Measurements from ENCODE around the gene CAND1.
A peak's percentile ranks its signal among the peaks of the same experiment; 100 is the strongest.

Gene CAND1

GRCh38 chr12:67348683-67349082 lies 79.5 kb downstream of the CAND1 start:
- no peak for DNase-seq

GRCh38 chr12:67352682-67353081 lies 83.5 kb downstream of the CAND1 start:
- DNase-seq = no peak

GRCh38 chr12:67354322-67354721 lies 85.2 kb downstream of the CAND1 start:
- no peak for DNase-seq

- no peak for DNase-seq
Measured at GRCh38 chr12:67354966-67355365, 85.8 kb downstream of the CAND1 start.

- peak; percentile 44 for DNase-seq
Measured at GRCh38 chr12:67355428-67356379, 86.5 kb downstream of the CAND1 start.

- DNase-seq = no peak
Measured at GRCh38 chr12:67356380-67356774, 87.2 kb downstream of the CAND1 start.

GRCh38 chr12:67357376-67358125 lies 88.4 kb downstream of the CAND1 start:
- no peak for DNase-seq

- DNase-seq = no peak
Measured at GRCh38 chr12:67358781-67359338, 89.7 kb downstream of the CAND1 start.

GRCh38 chr12:67362526-67362925 lies 93.4 kb downstream of the CAND1 start:
- no peak for DNase-seq

- no peak for DNase-seq
Measured at GRCh38 chr12:67364228-67364627, 95.1 kb downstream of the CAND1 start.

- DNase-seq = no peak
Measured at GRCh38 chr12:67365131-67365530, 96.0 kb downstream of the CAND1 start.

GRCh38 chr12:67367843-67368242 lies 98.7 kb downstream of the CAND1 start:
- DNase-seq = no peak

Data from DMS153 (cell line).